Fibroblast of peridontal ligament (primary cell): Measurements from ENCODE around the gene CSTPP1.

Source experiments
- DNase-seq: peaks from one replicate; pipeline ENCODE4 v3.0.0-alpha.2; 2010; ENCODE audit errors: extremely low read depth

CSTPP1 gene, protein sequence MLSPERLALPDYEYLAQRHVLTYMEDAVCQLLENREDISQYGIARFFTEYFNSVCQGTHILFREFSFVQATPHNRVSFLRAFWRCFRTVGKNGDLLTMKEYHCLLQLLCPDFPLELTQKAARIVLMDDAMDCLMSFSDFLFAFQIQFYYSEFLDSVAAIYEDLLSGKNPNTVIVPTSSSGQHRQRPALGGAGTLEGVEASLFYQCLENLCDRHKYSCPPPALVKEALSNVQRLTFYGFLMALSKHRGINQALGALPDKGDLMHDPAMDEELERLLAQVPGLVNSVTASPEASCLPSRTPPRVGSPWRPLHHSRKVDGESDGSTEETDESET

DNA sequence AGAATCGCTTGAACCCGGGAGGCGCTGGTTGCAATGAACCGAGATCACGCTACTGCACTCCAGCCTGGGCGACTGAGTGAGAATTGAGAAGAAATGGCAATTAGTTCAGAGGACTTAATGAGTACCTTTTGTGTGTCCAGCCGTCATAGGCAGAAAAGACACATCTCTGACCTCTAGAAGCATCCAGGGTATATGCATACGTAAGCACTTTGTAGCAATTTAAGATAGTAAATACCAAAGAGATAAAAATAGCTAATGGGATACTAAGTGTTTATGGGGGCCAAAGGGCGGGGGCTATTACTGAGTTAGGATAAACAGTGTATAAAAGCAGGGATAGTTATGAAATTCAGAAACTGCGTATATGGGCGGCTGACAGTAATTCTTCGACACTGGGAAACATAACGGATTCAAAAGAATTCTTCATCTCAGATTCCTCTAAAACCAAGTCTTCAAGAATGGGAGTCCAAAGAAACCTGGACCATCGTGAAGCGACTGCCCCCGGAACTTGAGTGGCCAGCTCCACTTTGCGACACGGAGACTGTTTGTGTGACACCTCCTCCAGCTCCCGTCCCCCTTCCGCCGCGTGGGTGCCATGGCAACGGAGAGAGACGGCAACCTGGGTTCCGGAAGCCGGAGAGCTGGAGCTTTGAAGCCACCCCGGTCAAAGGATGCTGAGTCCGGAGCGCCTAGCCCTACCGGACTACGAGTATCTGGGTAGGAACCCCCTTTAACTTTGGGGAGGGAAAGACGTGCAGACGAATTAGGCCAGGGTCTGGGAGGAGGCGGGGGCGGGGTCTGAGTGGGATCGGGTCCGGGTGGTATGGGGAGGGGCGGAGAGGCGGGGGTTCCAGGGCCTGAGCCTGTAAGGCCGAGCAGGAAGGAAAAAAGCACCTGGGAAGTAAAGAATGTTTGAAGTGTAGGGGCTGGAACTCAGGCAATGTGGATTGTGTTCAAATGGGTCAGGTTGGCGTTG lies at the start of gene CSTPP1:
CSTPP1 (plus strand) TSS at position 624 of the 973 bp plus-strand sequence; CDS start at position 669, 45 bp downstream.
- peak; percentile 94 for DNase-seq

DNA sequence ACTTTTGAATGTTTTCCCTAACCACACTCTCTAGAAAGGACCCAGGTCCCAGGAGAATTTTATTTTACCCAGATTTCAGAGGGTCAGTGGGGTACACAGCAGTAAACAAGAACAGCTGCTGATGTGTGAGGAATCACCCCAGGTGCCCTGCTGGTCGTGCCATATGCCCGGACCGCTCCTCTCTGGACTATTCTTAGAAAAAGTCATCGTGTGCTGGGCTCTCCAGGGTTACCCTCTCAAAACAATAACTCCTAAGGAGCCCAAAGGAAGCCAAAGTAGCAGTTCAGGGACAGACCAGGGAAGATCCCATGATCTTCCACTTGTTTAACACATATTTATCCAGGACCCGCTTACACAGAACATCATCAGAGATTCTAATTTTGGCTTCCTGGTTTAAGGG lies 47.9 kb upstream of the CSTPP1 start:
- no peak for DNase-seq

DNA sequence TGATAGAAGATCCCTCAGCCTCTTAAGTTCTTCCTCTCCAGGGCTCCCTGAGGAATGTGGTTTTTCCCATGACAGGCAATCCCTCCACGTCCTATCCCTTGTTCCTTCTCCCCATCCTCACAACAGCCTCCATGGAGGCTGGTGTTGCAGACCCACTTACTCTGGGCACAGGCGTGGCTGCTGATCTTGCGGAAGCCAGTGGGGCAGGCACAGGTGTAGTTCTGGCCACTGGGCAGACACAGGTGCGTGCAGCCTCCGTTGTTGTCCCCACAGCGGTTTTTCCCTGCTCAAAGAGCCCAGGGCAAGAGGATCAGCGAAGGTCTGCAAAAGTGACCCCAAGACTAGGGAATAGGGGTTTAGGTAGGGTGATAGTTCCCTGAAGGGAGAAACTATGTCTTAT lies 47.3 kb upstream of the CSTPP1 start:
- DNase-seq, result no peak

DNA sequence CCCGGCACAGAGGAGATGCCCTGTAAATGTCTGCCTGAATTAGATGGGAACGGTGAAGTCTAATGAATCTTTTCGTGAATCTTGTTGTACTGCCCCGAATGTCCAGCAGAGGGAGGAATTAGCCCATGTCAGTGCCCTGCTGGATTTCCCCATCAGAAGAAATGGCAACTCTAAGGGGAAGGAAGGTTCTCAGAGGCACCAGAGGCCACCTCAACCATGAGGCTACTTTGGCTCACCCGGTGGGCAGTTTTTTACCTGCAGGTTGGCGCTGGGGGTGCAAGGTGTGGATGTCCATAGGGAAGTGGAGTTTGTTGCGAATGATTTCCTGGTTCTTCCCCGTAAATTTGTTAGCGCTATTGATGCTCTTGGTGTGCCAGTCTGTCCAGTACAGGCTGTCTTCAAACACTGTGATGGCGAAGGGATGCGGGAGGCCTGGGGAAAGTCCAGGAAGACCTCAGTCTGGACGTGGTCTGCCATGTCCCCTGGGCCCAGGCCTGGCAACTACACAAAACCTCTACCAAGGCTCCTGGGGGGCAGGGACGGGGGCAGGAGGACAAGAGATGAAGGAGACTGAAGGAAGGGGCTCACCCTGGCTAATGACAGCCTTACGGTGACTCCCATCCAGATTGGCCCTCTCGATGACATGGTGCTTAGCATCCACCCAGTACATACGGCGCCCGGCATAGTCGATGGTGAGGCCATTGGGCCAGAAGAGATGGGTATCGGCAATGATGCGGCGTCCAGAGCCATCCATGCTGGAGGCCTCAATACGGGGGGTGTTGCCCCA lies 46.7 kb upstream of the CSTPP1 start:
- DNase-seq, result peak; percentile 85

DNA sequence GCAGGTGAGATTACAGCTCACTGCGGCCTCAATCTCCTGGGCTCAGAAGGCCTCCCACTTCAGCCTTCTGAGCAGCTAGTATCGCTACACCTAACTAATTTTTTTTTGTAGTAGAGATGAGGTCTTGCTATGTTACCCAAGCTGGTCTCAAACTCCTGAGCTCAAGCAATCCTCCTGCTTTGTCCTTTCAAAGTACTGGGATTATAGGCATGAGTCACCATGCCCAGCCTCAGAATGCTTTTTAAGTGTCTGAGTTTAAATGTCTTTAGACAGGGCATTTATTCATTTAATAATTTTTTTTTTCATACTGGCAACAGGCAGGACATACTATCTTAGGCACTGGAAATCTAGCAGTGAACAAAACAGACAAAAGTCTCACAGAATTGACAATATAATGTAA lies 45.9 kb upstream of the CSTPP1 start:
- DNase-seq, result peak; percentile 16

DNA sequence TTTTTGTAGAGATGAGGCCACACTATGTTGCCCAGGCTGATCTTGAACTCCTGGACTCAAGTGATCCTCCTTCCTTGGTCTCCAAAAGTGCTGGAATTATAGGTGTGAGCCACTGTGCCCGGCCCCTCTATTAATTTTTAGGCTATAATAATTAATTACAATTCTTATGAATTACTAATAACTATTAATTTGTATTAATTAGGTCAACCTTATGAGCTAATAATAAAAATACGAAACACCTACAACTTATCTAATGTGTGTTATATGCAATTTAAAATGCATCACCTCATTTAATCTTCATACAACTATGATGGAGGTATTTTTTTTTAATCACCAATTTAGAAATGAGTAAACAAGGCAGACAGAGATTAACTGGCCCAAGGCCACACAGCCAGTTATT lies 44.5 kb upstream of the CSTPP1 start:
- DNase-seq, result no peak

DNA sequence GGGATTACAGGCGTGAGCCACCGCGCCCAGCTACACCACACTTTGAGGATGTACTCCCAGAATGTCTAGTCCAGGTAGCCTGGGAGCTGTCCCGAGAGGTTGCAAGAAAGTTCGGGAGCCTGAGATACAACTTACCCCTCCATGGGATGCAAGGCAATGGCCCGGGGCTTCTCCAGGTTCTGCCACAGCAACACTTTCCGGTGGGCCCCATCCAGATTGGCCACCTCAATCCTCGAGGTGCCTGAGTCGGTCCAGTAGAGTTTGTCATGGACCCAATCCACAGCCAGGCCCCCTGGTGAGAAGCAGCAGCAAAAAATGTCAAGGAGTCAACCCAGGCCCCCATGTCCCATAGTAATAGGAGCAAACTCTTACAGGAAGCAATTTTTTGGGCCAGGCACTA lies 43.7 kb upstream of the CSTPP1 start:
- no peak for DNase-seq

DNA sequence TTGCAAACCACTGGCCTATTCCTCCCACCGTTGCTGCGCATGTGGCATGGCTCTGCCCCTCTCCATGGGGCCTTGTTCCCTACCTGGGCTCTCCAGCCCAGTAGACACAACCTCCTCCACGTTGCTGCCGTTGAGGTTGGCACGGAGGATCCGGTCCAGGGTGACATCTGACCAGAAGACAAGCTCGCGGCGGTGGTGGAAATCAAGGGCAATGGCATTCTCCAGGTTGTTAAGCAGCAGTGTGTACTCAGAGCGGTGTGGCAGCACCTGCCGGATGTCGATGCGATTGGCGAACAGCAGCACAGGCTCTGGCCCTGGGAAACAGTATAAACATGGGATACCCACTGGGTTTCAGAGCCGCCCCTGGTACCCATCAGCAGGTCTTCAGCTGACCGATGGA lies 42.1 kb upstream of the CSTPP1 start:
- no peak for DNase-seq

DNA sequence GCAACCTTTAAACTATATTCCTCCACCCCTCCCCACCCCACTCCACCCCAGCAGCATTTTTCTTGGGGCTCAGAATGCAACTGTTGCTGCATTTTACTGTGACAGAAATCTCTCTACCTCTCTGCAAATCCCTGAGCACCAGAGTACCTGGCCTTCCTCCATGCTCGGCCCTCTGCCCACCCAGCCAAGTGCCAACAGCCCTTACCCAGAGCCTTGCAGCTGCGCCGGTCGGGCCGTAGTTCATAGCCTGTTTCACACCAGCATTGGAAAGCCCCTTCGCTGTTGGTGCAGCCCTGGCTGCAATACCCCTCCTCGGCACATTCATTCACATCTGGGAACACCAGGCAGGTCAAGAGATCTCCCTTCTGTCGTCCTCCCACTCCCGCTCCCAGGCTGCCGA lies 41.6 kb upstream of the CSTPP1 start:
- DNase-seq, result no peak

DNA sequence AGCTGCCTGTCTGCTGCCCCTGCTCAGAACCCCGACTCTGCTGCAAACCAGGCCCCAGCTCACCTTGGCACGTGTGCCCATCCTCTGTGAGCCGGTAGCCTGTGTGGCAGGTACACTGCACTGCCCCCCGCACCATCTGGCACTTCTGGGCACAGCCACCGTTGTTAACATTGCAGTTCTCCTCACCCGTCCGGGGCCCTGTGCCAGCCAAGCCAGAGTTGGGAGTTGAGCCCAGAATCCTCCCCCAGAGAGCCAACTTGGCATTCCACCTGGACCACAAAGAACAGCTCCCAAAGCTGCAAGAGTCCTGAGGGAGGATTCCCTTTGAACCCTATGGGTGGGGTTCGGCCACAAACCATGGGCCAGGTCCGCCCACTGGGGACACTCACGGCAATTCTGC lies 40.7 kb upstream of the CSTPP1 start:
- DNase-seq, result peak; percentile 46

DNA sequence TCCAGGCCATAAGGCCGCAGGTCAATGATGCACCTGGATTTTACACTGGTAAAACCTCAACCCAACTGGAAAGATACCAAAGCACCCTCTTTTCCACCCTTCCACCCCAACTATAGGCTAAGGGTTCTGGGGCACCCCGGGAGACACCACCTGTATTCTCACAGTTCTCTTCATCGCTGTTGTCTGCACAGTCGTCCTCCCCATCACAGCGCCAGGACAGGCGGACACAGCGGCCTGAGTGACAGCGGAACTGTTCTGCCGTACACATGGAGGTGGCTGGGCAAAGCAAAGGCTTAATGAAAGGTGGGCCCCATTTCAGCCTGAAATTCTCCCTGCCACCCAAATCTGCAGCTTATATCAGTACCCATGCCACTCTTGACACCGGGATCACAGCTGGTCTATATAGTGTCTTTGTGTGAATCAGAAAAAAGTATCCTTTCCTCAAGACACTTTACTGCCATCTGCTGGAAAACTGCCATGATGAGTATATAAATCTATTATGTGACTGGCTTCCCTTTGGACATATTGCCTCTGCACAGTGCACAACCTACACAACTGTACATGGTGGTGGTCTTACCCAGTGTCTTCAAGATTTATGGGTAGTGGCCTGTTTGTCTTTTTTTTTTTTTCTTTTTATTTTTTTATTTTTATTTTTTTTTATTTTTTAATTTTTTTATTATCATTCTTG lies 39.7 kb upstream of the CSTPP1 start:
- DNase-seq, result peak; percentile 50

DNA sequence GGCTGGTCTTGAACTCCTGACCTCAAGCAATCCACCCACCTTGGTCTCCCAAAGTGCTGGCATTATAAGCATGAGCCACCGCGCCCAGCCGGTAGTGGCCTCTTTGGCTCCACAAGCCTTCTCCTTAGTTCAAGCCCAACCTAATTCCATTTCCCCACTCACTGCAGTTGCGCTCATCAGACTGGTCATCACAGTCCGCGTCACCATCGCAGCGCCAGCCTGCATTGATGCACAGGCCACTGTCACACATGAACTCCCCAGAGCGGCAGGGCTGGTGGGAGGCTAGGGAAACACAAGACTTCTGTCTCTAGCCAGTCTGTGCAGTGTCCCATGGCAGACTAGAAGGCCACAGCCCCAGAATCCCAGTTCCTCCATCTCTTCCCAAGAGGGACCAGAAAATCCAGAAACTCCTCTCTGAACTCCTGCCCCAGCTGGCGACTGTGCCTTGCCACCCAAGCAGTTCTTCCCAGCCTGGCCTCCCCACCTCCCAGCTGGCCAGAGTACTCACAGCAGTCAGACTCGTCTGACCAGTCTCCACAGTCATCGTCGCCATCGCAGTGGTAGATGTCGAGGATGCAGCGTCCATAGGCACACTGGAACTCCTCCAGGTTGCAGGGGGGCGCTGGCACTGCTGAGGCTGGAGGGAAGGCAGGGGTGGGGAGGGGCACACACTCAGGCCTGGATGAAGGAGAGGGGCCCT lies 38.0 kb upstream of the CSTPP1 start:
- DNase-seq, result no peak

DNA sequence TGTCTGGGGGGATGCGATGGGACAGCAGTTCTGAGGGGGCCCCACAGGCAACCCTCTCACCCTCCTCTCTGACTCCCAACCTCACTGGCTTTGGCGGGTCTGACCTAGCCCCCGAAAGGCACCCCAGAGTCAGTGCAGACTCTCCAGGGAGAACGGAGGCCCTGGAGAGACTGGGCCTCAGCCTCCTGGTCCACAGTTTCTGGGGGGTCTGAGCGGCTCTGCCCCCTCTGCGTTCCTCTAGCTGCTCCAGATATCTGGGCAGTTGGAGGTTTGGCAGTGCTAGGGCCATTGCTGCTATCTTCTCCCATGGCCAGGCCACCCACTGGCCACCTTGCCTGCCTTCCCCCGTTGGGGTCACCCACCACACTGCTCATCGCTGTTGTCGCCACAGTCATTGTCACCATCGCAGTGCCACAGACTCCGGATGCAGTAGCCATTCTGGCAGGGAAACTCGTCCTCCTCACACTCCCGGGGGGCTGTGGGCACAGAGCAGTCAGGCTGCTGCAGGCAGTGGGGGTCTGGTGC lies 37.0 kb upstream of the CSTPP1 start:
- no peak for DNase-seq

DNA sequence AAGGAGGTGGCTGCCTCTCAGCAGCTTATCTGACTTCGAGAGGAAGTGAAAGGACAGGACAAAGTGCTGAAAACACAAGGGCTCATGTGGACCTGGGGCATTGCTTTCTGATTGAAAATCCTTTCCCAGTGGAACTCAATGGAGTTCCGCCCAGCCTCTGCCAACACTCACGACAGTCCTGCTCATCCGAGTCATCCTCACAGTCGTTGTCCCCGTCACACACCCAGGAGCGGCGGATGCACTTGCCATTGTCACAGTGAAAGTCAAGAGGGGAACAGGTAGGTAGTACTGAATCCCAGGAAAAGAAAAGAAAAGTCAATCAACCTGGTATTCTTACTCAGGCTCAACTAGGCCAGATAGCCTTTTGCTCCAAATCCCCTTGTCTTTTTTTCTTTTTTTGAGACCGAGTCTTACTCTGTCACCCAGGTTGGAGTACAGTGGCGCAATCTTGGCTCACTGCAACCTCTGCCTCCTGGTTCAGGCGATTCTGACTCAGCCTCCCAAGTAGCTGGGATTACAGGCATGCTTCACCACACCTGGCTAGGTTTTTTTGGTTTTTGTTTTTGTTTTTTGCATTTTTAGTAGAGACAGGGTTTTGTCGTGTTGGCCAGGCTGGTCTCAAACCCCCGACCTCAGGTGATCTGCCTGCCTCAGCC lies 36.3 kb upstream of the CSTPP1 start:
- DNase-seq, result no peak

DNA sequence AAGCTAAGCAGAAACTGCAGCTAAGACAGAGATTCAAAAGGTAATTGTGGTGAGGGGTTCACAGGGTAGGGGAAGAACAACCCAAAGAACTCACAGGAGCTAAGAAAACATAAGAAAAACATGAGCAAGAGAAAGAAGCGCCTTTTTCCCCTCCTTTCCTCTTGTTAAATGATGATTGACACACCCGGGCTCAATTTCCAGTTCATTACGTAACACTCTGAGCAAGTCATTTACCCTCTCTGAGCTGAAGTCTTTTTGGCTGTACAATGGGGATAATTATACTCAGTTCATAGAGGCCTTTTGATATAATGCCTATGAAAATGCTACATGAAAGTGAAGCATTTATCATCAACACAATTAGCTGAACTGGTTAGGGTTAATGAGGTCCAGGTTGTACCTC lies 35.4 kb upstream of the CSTPP1 start:
- peak; percentile 18 for DNase-seq

DNA sequence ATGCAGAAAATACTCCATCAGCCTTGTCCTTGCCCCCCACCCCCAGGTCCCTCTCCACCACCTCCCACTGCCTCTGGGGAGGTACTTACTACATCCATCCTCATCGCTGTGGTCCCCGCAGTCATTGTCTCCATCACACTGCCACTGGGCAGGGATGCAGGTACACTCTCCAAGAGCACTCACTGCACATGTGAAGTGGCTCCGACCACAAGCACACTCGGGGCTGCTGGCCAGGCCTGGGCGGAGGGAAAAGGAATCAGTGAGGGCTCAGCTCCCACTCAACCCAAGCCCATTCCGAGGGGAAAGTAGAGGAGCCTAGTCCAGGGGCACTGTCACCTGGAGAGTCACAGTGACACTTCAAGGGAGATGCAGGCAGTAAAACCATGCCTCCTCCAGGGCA lies 33.9 kb upstream of the CSTPP1 start:
- no peak for DNase-seq

DNA sequence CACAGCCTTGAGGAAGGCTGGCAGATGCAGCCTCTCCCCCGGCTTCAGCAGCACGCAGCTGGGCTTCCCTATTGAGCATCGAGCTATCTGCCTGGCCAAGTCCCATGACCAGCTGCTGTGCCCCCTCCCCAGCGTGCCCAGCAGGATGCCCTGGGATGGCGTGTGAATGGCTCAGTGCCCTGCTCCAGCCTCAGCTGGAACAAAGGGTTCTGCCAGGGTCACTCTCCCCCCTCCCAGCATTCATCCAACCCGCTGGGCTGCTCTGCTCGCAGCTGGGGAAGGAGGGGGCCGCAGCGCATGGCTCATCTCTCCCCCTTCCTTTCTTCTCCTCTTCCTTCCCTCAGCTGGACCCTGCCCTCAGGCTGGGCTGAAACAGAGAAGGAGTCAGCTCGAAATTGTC lies 32.7 kb upstream of the CSTPP1 start:
- DNase-seq, result no peak

DNA sequence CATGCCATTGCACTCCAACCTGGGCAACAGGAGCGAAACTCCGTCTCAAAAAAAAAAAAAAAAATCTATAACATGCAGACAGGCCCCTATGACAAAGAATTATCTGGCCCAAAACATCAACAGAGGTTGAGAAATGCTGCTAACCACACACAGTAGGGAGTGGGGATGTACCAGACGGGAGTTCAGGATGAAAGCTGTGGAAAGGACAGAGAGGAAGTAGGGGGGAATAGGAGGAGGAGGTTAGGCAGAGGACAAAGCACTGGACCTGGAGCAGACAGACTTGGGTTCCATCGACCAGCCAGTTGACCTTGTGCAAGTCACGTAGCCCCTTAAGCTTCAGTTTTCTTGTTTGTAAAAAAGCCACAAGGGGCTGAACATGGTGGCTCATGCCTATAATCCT lies 30.8 kb upstream of the CSTPP1 start:
- DNase-seq, result no peak

DNA sequence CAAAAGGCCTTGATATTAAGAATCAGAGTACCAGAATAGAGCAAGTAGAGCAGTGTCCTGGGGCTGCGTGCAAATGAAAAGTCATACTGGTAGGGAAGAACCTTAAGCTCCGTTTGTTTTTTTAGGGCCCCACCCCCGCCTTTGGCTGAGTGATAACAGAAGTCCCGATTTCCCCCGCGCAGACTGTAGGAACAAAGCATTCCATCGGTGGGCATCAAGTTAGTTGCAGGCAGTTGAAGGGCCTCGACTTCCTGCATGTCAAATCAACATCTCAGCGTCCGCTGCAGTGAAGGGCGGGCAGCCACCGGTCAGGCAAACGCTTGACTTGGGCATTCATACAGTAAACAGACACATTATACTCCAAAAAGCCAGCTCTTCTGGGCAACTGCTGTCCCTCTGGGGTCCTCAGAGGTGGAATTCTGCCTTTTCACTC lies 29.9 kb upstream of the CSTPP1 start:
- no peak for DNase-seq

DNA sequence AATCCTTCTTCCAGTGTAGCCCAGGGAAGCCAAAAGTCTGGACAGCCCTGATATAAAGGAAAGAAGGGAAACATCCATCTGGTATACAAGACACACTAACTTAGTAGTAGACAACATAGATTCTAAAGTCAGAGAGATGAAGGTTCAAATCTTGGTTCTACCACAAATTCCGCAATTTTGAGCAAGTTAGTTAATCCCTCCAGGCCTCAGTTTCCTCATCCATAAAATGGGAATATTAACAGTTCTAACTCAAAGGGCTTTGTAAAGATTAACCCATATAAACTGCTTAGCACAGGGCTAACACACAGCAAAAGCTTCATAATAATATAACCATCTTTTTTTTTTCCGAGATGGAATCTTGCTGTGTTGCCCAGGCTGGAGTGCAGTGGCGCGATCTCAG lies 29.0 kb upstream of the CSTPP1 start:
- DNase-seq, result no peak
